Thoracic aorta endothelial cell (primary cell): ENCODE data around the gene SLC35D1. TPM values are rescaled to one million over a fixed set of nuclear protein-coding genes. Genes with fewer than 3 reads are reported as not detected.

ENCODE experiments used
- small RNA-seq: library from RNA; depleted of rRNA; stranded (forward); fragments of <200 nt; gene quantifications from one replicate; pipeline ENCODE3, GENCODE V24; 2012
- total RNA-seq: library from RNA; depleted of rRNA; stranded (reverse); fragments of >200 nt; gene quantifications from 2 replicates; pipeline ENCODE4 v1.2.3, GENCODE V29; 2012

Gene SLC35D1
- total RNA-seq = 7.7 and 8.2 TPM in 2 replicates

GRCh38 chr1:67053785-67054772 is at the start of gene SLC35D1:
SLC35D1 (minus strand) TSS chr1:67054148; CDS start chr1:67054013, 135 bp downstream.

Small RNA genes lying within 50 kb of the gene (small RNA-seq; reads per million reads assigned to genes)
- gene RF00322 = not detected

Other genes starting within 250 kb of the SLC35D1 start
- gene DNAI4, start 129.3 kb downstream of the SLC35D1 start, total RNA-seq = 2.1 and 2.2 TPM in 2 replicates
- 54.0 and 58.8 TPM in 2 replicates for gene MIER1, start 129.2 kb downstream of the SLC35D1 start, total RNA-seq
- gene C1orf141, start 80.8 kb upstream of the SLC35D1 start, total RNA-seq = not detected in 2 replicates
- not detected in 2 replicates for gene IL23R, start 112.3 kb upstream of the SLC35D1 start, total RNA-seq